Motor neuron (in vitro differentiated cells): ENCODE measurements around the gene FAM167B. TPM values are rescaled to one million over a fixed set of nuclear protein-coding genes. Genes with fewer than 3 reads are reported as not detected.

ENCODE experiments used
- ATAC-seq, 8 experiments: fragments of 200-7000 bp; cut with Tn5 transposase; replicated peaks in 6 of 8; 2 replicates each; pipeline ENCODE4 v1.8.0; 2021; ENCODE audit warnings: mild to moderate bottlenecking in 8 of 8, moderate library complexity in 8 of 8
- H3K27ac ChIP-seq, 2 donors: fragments of 250-450 bp; sonication (Bioruptor Pico); 2 replicates each; pipeline ENCODE4 v1.9.0; 2021; ENCODE audit warnings: antibody characterized with exemption in 2 of 2, mild to moderate bottlenecking in 2 of 2, moderate library complexity in 1 of 2
- H3K4me1 ChIP-seq, 2 donors: fragments of 250-450 bp; sonication (Bioruptor Pico); replicated peaks in 1 of 2; 2 replicates each; pipeline ENCODE4 v1.6.1; 2021; ENCODE audit warnings: antibody characterized with exemption in 2 of 2, mild to moderate bottlenecking in 2 of 2, moderate library complexity in 1 of 2
- H3K4me3 ChIP-seq, 5 donors: fragments of 250-450 bp; sonication (Bioruptor Pico); 2 replicates each; pipeline ENCODE4 v1.9.0; 2021; ENCODE audit warnings: antibody characterized with exemption in 5 of 5, mild to moderate bottlenecking in 5 of 5, moderate library complexity in 4 of 5
- WGBS, 10 experiments: fragments of 450-650 bp; shearing (Covaris generic); methylation state at CpG; one replicate each; pipeline ENCODE4 v1.0.0; 2022; 5-methylcytosine and 5-hydroxymethylcytosine counted together
- in situ Hi-C, 9 experiments: fragments of 400-800 bp; cut with MboI; loops; one replicate each; pipeline ENCODE4 v1.15.0; 2021; ENCODE audit warnings: low sequenced_read_pairs in 9 of 9, low pct_unique_long_range_greater_than_20kb in 2 of 9; ENCODE audit not compliant: unreplicated experiment in 9 of 9
- total RNA-seq, 8 experiments: library from RNA; unstranded; fragments of 300-600 nt; gene quantifications; 2 replicates each; pipeline versions ENCODE4 v1.2.3 to v1.2.4, GENCODE V29; 2022

The FAM167B gene
- total RNA-seq, 8 experiments from 2014 or later = 0.49 to 12.0 (median 2.2) TPM; not detected in 1

GRCh38 chr1:32208891-32209328 is 38.1 kb upstream of the FAM167B start, which contains the start of gene DCDC2B:
DCDC2B (plus strand) TSS chr1:32209089; CDS start chr1:32209094, 5 bp downstream.
- peak in 6 of 8 experiments; percentile 1 to 23 (median 10) for ATAC-seq
- Histone ChIP-seq H3K4me1 (peaks cover 5 to 12% of the 10 kb centered on the region in 2 donors), H3K4me3 (no peak within 1 kb of the TSS), H3K27ac (no peak within 1 kb of the TSS)
- 58 to 90% (median 79%) methylated on average over 3 to 5 of the region's 5 CpGs; no CpG with 5 or more reads in 4 of the 10 experiments for WGBS, 10 experiments
- in situ Hi-C loops = no loop called here

DNA sequence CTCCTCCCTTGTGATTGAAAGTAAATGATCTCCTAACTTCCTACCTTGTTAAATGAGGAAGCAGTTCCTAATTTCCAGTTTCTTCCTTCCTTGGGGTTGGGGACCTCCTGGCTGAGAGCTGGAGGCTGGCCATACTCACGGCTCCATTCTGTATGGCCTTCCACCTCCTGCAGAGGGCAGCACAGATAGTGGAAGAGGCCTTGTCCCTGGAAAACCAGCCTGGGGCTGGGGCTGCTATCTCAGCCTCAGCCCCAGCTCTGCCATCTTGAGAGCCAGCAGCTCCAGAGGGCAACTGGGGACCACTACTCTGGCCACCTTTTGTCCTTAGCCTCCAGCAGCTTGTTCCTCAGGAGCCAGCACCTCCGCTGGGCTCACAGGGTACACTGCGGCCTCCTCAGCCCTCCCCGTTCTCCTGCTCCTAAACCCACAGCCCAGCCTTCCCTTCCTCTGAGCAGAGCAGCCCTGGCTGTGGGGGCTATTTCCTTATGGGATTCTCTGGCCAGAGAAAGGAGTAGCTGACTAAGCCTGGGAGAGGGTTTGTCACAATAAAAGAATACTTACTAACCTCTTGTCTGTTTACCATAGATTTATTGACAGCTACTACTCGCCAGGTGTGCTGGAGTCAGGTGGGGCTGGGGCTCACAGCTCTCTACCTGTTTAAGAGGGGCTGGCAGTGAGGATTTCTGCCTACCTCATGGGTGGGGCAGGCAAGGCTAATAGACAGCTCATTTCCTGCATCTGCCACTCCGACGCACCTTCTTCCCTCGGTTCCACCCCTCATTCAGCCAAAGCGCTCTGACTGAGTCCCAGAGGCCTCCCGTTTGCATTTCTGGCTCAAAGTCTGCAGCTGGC is 31.2 kb upstream of the FAM167B start:
- 63 to 100% (median 91%) methylated on average over 1 to 9 of the region's 10 CpGs; no CpG with 5 or more reads in 1 of the 10 experiments for WGBS, 10 experiments
- Histone ChIP-seq H3K4me3 (no peak overlapping the region), H3K4me1 (peaks cover 3% of the 10 kb centered on the region in 2 donors), H3K27ac (peak overlapping the region in 1 of 2 donors; percentile 32)
- in situ Hi-C loops = no loop called here
- ATAC-seq = peak; percentile 66 to 91 (median 82)

DNA sequence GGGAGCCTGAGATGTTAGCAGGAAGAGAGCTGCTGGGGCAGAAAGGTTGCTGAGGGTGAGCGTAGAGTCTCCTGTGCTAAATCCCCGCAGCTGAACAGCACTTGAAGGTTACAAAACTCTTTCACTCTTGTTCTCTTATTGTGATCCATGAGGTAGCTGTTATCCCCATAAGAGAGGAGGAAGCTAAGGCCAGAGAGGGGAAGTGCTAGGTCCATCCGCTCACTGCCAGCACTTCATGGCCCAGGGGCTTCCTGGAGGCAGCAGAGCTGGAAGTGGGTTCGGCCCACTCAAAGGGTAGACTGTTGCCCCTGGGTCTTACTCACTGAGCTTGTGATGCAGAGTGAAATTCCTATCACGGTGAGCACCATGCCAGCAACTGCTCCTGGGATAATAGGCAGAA is 30.5 kb upstream of the FAM167B start:
- ATAC-seq = no peak
- no peak overlapping the region for H3K27ac ChIP-seq
- WGBS, 10 experiments = 88 to 100% (median 100%) methylated on average over 1 to 4 of the region's 5 CpGs; no CpG with 5 or more reads in 3 of the 10 experiments
- peaks cover 8 to 9% of the 10 kb centered on the region in 2 donors for H3K4me1 ChIP-seq
- in situ Hi-C loops = no loop called here
- H3K4me3 ChIP-seq = no peak overlapping the region

DNA sequence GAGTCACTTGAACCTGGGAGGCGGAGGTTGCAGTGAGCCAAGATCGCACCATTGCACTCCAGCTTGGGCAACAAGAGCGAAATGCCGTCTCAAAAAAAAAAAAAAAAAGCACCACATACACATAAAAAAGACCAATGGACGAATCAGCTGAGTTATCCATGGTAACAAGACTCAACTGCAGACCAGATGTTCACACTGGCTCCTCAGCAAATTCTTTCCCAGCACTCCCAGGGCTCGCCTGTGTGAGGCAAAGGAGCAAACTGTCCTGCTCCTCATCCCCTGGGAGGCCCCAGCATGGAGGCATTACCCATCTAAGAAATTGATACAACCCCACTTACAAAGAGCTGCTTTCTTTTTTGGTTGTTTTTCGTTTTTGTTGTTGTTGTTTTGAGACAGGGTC is 28.0 kb upstream of the FAM167B start:
- H3K4me3 ChIP-seq = no peak overlapping the region
- H3K27ac ChIP-seq = no peak overlapping the region
- 39 to 100% (median 80%) methylated on average over 1 to 6 of the region's 7 CpGs; no CpG with 5 or more reads in 3 of the 10 experiments for WGBS, 10 experiments
- in situ Hi-C loops = no loop called here
- H3K4me1 ChIP-seq = peaks cover 16 to 18% of the 10 kb centered on the region in 2 donors
- ATAC-seq = peak in 1 of 8 experiments; percentile 6

DNA sequence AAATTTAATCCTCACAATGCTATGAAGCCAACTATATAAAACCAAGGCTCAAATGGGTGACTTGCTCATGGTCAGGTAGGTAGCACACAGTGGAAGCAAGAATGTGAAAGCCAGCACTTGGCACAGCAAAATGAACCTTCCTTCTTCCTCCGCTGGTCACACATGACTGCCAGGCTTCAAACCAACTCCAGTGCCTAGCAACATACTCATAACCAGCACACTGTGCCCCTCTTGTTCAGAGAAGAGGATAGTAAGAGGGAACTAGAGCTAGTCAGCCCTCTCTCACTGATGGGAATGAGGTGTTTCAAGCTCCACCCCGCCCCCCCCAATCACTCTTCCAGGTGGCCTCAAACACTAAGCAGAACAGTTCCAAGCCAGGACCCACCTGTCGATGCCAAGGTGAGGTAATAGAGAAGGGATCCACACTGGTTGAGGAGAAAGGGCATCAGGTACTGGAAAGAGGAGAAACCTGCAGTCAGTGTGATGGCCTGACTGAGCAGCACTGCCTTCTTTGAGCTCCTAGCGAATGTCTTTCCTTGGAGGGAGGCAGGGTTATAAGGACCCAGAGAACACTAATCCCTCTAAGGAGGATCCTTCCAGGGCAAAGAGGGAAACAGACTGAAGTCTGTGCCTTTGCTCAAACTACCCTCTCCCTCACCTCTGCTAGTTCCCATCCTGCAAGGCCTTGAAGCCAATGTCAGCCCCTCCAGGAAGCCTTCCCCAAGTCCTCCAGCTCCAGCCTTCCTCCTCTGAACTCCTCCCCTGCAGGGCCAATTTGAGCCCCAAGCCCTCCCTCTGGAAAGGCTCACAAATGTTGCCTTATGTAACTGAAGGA is 26.1 kb upstream of the FAM167B start:
- in situ Hi-C loops = no loop called here
- Histone ChIP-seq H3K4me1 (peaks cover 16 to 18% of the 10 kb centered on the region in 2 donors), H3K4me3 (peak overlapping the region; percentile 57 to 95 (median 93)), H3K27ac (peak overlapping the region in 1 of 2 donors; percentile 92)
- no peak for ATAC-seq
- 80 to 100% (median 88%) methylated on average over 1 to 3 of the region's 4 CpGs; no CpG with 5 or more reads in 4 of the 10 experiments for WGBS, 10 experiments

GRCh38 chr1:32221581-32221979 is 25.4 kb upstream of the FAM167B start:
- ATAC-seq = peak in 1 of 8 experiments; percentile 1
- peaks cover 16 to 18% of the 10 kb centered on the region in 2 donors for H3K4me1 ChIP-seq
- in situ Hi-C loops = no loop called here
- H3K4me3 ChIP-seq = peak overlapping the region; percentile 57 to 95 (median 93)
- 0 to 20% (median 8%) methylated on average over 1 to 13 of the region's 13 CpGs; no CpG with 5 or more reads in 4 of the 10 experiments for WGBS, 10 experiments
- peak overlapping the region; percentile 80 to 92 for H3K27ac ChIP-seq

- WGBS, 10 experiments = 0 to 10% (median 0%) methylated on average over 2 to 19 of the region's 46 CpGs; no CpG with 5 or more reads in 6 of the 10 experiments
- in situ Hi-C loops = no loop called here
- peak within 1 kb of the TSS; percentile 57 to 95 (median 93) for H3K4me3 ChIP-seq
- peak; percentile 71 to 96 (median 94) for ATAC-seq
- H3K4me1 ChIP-seq = peaks cover 16 to 18% of the 10 kb centered on the region in 2 donors
- H3K27ac ChIP-seq = peak within 1 kb of the TSS; percentile 80 to 92
These were observed 24.9 kb upstream of the FAM167B start, which contains the start of the genes EIF3I and TMEM234 for GRCh38 chr1:32221980-32222755. EIF3I (plus strand) TSS chr1:32222407; CDS start chr1:32222442, 35 bp downstream. TMEM234 (minus strand) TSS chr1:32222353; CDS start chr1:32222322, 31 bp downstream.

- 67 to 100% (median 86%) methylated on average over 1 to 2 of the region's 3 CpGs; no CpG with 5 or more reads in 5 of the 10 experiments for WGBS, 10 experiments
- peaks cover 16 to 18% of the 10 kb centered on the region in 2 donors for H3K4me1 ChIP-seq
- H3K27ac ChIP-seq = no peak overlapping the region
- in situ Hi-C loops = no loop called here
- ATAC-seq = no peak
- peak overlapping the region in 1 of 5 donors; percentile 93 for H3K4me3 ChIP-seq
These were observed 23.3 kb upstream of the FAM167B start for GRCh38 chr1:32223683-32224082.

GRCh38 chr1:32224285-32224684 is 22.7 kb upstream of the FAM167B start:
- H3K4me3 ChIP-seq = no peak overlapping the region
- H3K27ac ChIP-seq = no peak overlapping the region
- 80 to 100% (median 99%) methylated on average over 1 to 4 of the region's 4 CpGs for WGBS, 10 experiments
- in situ Hi-C loops = no loop called here
- H3K4me1 ChIP-seq = peaks cover 16 to 18% of the 10 kb centered on the region in 2 donors
- no peak for ATAC-seq

GRCh38 chr1:32228771-32229170 is 18.3 kb upstream of the FAM167B start:
- Histone ChIP-seq H3K4me3 (no peak overlapping the region), H3K27ac (no peak overlapping the region), H3K4me1 (peaks cover under 1% of the 10 kb centered on the region in 2 donors)
- in situ Hi-C loops = no loop called here
- WGBS, 10 experiments = 78 to 100% (median 94%) methylated on average over 1 to 3 of the region's 3 CpGs; no CpG with 5 or more reads in 3 of the 10 experiments
- no peak for ATAC-seq

- in situ Hi-C loops = no loop called here
- H3K4me3 ChIP-seq = no peak overlapping the region
- no peaks in the 10 kb centered on the region for H3K4me1 ChIP-seq
- WGBS, 10 experiments = 67 to 100% (median 81%) methylated on average over 1 to 5 of the region's 5 CpGs; no CpG with 5 or more reads in 2 of the 10 experiments
- peak in 1 of 8 experiments; percentile 3 for ATAC-seq
- H3K27ac ChIP-seq = no peak overlapping the region
These were observed 15.1 kb upstream of the FAM167B start for GRCh38 chr1:32231843-32232432.
